Prostate gland (tissue), 2 donors: ENCODE data around the gene CSMD2. TPM values are rescaled to one million over a fixed set of nuclear protein-coding genes. Genes with fewer than 3 reads are reported as not detected.

Experiments used
- DNase-seq: peaks from one replicate; pipeline ENCODE4 v3.0.0-alpha.2; 2019; ENCODE audit warnings: low spot score
- H3K27ac ChIP-seq, 2 donors: fragments of 200-600 bp; sonication (generic); 2 replicates each; pipeline ENCODE4 v1.5.1; 2017 to 2019
- H3K27me3 ChIP-seq: fragments of 200-600 bp; sonication (generic); replicated peaks from 2 replicates; pipeline ENCODE4 v1.5.1; 2019; ENCODE audit not compliant: insufficient read depth
- H3K36me3 ChIP-seq, 2 donors: fragments of 200-600 bp; sonication (generic); 1 replicate in 1 of 2; 2 replicates in 1 of 2; pipeline versions ENCODE4 v1.5.1 to v1.8.1; 2017 to 2019
- H3K4me1 ChIP-seq: fragments of 200-600 bp; sonication (generic); replicated peaks from 2 replicates; pipeline ENCODE4 v1.5.1; 2019
- H3K4me3 ChIP-seq, 2 donors: fragments of 200-600 bp; sonication (generic); 2 replicates each; pipeline ENCODE4 v1.5.1; 2017 to 2019
- H3K9me3 ChIP-seq: fragments of 200-600 bp; sonication (generic); 2 replicates; pipeline ENCODE4 v1.5.1; 2017
- POLR2A ChIP-seq: fragments of 450-650 bp; IDR thresholded peaks from one replicate; pipeline ENCODE4 v1.6.1; 2016; ENCODE audit warnings: antibody characterized with exemption, mild to moderate bottlenecking
- POLR2AphosphoS5 ChIP-seq: sonication (generic); formaldehyde crosslinking; IDR thresholded peaks from one replicate; pipeline ENCODE4 v1.6.1; 2017; ENCODE audit warnings: antibody characterized with exemption
- WGBS: methylation state at CpG from one replicate; pipeline ENCODE4 v1.1.5; 2018; 5-methylcytosine and 5-hydroxymethylcytosine counted together
- intact Hi-C: fragments of 100-400 bp; cut with DNase I; formaldehyde crosslinking; loops from one replicate; pipeline ENCODE4 v1.14.2; 2022
- total RNA-seq, 2 donors: library from RNA; depleted of rRNA; stranded (reverse); fragments of >200 nt; gene quantifications; one replicate each; pipeline ENCODE4 v1.1.0, GENCODE V29; 2016
- TF ChIP-seq, protein P1 (sequence below), 4 experiments: fragments of 200-600 bp in 2 of 4; fragments of 450-650 bp in 2 of 4; sonication (generic) in 2 of 4; IDR thresholded peaks; 1 replicate in 3 of 4; 2 replicates in 1 of 4; pipeline ENCODE4 v1.5.1; 2016 to 2019; ENCODE audit warnings: antibody characterized with exemption in 4 of 4, mild to moderate bottlenecking in 2 of 4, moderate library complexity in 2 of 4

CSMD2 gene
- total RNA-seq, 2 donors from 2014 or later = 0.14 to 5.5 TPM

DNA sequence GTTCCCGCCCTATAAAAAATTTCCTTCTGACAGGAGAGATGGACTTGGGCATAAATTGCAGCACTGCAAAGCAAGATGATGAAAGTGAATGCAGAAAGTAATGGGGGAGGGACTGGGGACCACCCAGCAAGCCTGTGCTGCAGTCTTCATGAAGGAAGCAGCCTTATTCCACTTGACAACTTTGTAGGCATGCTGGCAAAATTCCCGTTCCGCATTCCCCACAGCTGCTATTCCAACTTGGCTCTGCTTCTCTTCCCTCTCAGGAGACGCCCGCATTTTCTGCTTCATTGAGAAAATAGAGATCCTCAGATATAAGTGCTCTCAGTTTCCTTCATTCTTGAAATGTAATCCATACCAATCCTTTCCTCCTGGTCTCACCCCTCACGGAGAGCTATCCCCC lies 298.7 kb downstream of the CSMD2 start:
- Histone ChIP-seq H3K4me3 (no peak overlapping the region), H3K36me3 (no peaks in the 10 kb centered on the region), H3K27ac (no peak overlapping the region), H3K9me3 (no peaks in the 10 kb centered on the region), H3K27me3 (peaks cover 6% of the 10 kb centered on the region), H3K4me1 (no peaks in the 10 kb centered on the region)
- DNase-seq = no peak
- intact Hi-C loops = no loop called here
- TF ChIP-seq POLR2AphosphoS5 (no peak), POLR2A (no peak)
- TF ChIP-seq, protein P1, sequence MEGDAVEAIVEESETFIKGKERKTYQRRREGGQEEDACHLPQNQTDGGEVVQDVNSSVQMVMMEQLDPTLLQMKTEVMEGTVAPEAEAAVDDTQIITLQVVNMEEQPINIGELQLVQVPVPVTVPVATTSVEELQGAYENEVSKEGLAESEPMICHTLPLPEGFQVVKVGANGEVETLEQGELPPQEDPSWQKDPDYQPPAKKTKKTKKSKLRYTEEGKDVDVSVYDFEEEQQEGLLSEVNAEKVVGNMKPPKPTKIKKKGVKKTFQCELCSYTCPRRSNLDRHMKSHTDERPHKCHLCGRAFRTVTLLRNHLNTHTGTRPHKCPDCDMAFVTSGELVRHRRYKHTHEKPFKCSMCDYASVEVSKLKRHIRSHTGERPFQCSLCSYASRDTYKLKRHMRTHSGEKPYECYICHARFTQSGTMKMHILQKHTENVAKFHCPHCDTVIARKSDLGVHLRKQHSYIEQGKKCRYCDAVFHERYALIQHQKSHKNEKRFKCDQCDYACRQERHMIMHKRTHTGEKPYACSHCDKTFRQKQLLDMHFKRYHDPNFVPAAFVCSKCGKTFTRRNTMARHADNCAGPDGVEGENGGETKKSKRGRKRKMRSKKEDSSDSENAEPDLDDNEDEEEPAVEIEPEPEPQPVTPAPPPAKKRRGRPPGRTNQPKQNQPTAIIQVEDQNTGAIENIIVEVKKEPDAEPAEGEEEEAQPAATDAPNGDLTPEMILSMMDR (IDR thresholded peaks at IDR 0.05) = no peak
- 38% methylated on average over 6 of the region's 6 CpGs for WGBS

DNA sequence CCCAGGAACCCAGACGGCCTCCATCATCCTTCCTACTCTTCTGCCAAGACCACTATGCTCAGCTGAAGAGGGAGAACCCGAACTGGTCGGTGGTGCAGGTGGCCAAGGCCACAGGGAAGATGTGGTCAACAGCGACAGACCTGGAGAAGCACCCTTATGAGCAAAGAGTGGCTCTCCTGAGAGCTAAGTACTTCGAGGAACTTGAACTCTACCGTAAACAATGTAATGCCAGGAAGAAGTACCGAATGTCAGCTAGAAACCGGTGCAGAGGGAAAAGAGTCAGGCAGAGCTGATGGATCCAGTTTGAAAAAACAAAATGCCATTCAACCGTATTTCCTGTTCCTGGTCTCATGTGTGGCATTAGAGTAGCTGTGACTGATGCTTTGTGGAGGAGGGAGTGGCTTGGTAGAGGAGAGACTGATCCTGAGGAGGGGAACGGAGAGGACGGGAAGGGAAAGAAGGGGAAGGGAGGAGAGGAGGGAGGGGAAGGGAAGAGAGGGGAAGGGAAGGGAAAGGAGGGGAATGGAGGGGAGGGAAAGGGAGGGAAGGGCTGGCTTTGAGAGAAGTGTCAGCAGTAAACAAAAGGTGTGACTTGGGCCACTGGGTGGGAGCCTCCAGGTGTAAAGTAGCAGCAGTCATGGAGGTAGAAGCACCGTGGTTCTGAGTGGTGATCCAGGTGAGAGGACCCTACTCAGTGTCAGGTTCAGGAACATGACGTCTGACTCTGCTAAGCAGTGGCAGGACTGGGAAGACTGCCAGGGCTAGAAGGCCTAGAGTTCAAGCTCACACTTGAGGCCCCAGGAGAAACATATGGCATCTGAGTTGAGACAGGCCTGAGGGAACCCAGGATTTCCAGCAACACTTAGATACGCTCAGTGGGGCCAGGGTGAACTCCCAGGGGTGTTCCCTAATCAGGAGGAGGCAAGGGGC lies 300.3 kb downstream of the CSMD2 start:
- peaks cover 6% of the 10 kb centered on the region for H3K27me3 ChIP-seq
- no peak overlapping the region for H3K27ac ChIP-seq
- no peak for DNase-seq
- TF ChIP-seq, protein P1 (IDR thresholded peaks at IDR 0.05) = no peak
- TF ChIP-seq POLR2A (no peak), POLR2AphosphoS5 (no peak)
- 71% methylated on average over 14 of the region's 14 CpGs for WGBS
- no peaks in the 10 kb centered on the region for H3K9me3 ChIP-seq
- intact Hi-C loops = no loop called here
- no peak overlapping the region for H3K4me3 ChIP-seq
- H3K36me3 ChIP-seq = no peaks in the 10 kb centered on the region
- H3K4me1 ChIP-seq = no peaks in the 10 kb centered on the region

DNA sequence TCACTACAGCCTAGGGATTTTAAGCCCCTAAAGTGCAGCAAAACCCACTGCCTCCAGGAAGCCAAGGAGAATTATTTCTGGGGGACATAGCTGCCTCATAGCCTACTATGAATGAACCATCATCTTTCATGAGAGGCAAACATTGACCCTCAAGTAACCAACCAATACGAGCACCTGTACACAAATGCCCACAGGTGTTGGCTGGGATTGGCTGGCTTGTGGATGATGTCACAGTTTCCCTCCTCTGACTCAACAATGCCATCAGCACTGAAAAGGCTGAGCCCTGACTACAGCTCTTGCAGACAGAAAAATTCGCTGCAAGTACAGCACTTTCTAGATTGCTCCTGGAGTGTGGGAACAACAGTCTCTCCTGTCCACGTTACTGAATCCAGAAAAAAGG lies 301.3 kb downstream of the CSMD2 start, which contains the start of gene HMGB4:
TSS of gene HMGB4 (plus strand) at position 301 of the 400 bp plus-strand sequence. CDS start 113 bp downstream, outside the sequence.
- H3K4me3 ChIP-seq = no peak within 1 kb of the TSS
- WGBS = 74% methylated on average over 3 of the region's 3 CpGs

DNA sequence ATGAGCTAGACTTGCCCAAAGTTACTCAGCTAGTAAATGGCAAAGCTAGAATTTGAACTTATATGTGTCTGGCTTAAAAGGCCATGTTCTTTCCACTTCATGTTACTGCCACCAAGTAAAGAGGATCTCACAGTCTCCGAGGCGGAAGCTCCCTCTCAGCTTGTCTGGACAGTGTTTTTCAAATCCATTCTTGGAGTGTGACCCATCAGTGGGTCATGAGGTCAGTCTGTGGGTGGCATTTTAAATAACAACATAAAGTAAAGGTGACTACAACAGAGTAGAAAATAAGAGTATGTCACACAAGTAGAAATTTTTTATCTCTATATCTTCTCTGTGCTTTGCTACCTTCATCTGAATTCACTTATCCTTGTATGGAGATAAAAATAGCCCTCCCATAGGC lies 304.4 kb downstream of the CSMD2 start:
- no peak for DNase-seq

More for the DNA sequence above, 301.3 kb downstream of the CSMD2 start, which contains the start of gene HMGB4:
- intact Hi-C loops = no loop called here
- no peak for DNase-seq
- Histone ChIP-seq H3K27ac (no peak within 1 kb of the TSS), H3K27me3 (peaks cover 6% of the 10 kb centered on the region), H3K9me3 (no peaks in the 10 kb centered on the region), H3K4me1 (no peaks in the 10 kb centered on the region), H3K36me3 (no peaks in the 10 kb centered on the region)
- TF ChIP-seq POLR2A = no peak
- TF ChIP-seq, protein P1 (IDR thresholded peaks at IDR 0.05) = no peak
- TF ChIP-seq POLR2AphosphoS5 = no peak

More for the DNA sequence above, 304.4 kb downstream of the CSMD2 start:
- intact Hi-C loops = no loop called here
- Histone ChIP-seq H3K36me3 (no peaks in the 10 kb centered on the region), H3K4me3 (no peak overlapping the region), H3K9me3 (no peaks in the 10 kb centered on the region), H3K4me1 (no peaks in the 10 kb centered on the region), H3K27me3 (peaks cover 6% of the 10 kb centered on the region), H3K27ac (no peak overlapping the region)
- 65% methylated on average over 2 of the region's 2 CpGs for WGBS
- TF ChIP-seq, protein P1 (IDR thresholded peaks at IDR 0.05) = no peak
- TF ChIP-seq POLR2AphosphoS5 (no peak), POLR2A (no peak)
